ENCODE data around the gene ZBED6. TPM values are rescaled to one million over a fixed set of nuclear protein-coding genes. Genes with fewer than 3 reads are reported as not detected.
A peak's percentile ranks its signal among the peaks of the same experiment; 100 is the strongest.
"Not testable (repeated sequence)": the region's sequence is repeated elsewhere in the genome, so short reads cannot be mapped to it uniquely, and the experiment has no call there.

Gene ZBED6, protein sequence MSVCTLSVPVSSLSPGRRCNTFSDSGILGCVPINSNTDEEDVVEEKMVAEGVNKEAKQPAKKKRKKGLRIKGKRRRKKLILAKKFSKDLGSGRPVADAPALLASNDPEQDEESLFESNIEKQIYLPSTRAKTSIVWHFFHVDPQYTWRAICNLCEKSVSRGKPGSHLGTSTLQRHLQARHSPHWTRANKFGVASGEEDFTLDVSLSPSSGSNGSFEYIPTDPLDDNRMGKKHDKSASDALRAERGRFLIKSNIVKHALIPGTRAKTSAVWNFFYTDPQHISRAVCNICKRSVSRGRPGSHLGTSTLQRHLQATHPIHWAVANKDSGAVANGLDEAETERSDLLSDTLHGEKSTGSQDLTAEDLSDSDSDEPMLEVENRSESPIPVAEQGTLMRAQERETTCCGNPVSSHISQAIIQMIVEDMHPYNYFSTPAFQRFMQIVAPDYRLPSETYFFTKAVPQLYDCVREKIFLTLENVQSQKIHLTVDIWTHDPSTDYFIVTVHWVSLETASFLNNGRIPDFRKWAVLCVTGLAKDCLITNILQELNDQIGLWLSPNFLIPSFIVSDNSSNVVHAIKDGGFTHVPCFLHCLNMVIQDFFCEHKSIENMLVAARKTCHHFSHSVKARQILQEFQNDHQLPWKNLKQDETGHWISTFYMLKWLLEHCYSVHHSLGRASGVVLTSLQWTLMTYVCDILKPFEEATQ (N-terminal part only)
- total RNA-seq: 10 to 100 TPM; 25.6 to 26.6 TPM

DNA sequence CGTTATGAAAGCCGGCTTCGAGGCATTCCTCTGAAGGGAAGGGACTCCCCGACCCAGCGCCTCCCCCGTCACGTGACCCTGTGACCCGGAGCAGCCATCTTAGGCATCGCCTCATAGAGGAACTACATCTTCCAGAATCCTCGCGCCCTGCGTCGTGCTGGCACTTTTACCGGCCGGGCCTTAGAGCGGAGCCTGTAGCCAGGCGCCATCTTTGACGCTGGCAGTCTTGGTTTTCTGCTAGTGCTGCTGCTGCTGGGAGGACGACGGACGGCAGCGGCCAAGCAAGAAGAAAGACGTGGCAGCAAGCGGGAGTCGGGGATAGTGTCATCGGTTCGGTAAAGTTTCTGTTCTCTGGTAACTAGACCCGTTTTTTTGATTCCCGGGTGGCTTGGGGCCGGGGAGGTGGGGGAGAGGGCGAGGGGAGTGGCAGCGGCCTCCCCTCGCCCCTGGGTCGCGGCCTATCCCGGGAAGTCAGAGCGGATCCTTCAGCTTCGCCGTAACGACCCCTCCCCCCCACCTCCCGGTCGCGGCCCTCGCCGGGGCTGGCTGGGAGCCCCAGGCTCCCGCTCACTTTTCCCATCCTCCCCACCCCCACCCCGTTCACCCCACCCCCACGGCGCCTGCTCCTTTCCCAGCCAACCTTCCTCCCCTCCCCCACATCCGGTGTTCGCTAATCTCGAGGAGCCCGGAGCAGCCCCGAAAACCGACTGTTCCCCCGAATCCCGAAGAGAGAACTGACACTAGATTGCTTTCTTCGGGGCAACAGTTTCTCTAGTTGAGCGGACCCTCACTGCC, at the start of gene ZBED6, which contains the start of gene ZC3H11A:
Gene ZBED6 (plus strand): TSS at position 183 of the 795 bp plus-strand sequence. CDS start 1,900 bp downstream, outside the sequence.
Gene ZC3H11A (plus strand): TSS at position 183 of the 795 bp plus-strand sequence. CDS start 21,448 bp downstream, outside the sequence.
- peak within 1 kb of the TSS; percentile 95 for H3K27ac Mint-ChIP-seq
- ATAC-seq (replicated peaks in 1 of 2) (peak; percentile 99 to 100), DNase-seq (peak; percentile 98 to 99)
- H3K4me1 Mint-ChIP-seq (ENCODE audit: low read depth): peaks cover 48% of the 10 kb centered on the region
- peak within 1 kb of the TSS; percentile 91 to 98 for H3K4me3 Mint-ChIP-seq
- no peaks in the 10 kb centered on the region for H3K27me3 Mint-ChIP-seq (ENCODE audit: low read depth)
- peaks cover 2 to 5% of the 10 kb centered on the region in 2 donors for H3K9me3 Mint-ChIP-seq
- H3K36me3 Mint-ChIP-seq (ENCODE audit: insufficient read depth in 2 of 2): peaks cover 17 to 32% of the 10 kb centered on the region in 2 donors

DNA sequence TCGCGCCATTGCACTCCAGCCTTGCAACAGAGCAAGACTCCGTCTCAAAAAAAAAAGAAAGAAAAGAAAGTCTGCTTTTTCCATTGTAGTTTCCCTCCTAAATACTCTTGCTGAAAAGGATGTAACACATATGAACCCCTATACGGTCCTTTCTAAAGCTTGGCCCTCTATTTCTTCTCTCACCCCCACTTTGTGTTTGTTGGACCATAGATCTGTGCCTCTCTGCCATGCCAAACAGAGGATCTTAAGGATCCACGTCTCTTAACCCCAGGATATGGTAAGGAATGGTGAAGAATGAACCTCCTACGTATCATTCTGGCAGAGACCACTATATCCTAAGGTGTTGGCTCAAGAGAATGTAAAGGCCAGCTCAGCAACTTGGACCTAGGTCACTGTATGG, 49.1 kb upstream of the ZBED6 start:
- Mint-ChIP-seq H3K27me3 (ENCODE audit: low read depth) (no peaks in the 10 kb centered on the region), H3K27ac (no peak overlapping the region)
- DNase-seq: no peak

DNA sequence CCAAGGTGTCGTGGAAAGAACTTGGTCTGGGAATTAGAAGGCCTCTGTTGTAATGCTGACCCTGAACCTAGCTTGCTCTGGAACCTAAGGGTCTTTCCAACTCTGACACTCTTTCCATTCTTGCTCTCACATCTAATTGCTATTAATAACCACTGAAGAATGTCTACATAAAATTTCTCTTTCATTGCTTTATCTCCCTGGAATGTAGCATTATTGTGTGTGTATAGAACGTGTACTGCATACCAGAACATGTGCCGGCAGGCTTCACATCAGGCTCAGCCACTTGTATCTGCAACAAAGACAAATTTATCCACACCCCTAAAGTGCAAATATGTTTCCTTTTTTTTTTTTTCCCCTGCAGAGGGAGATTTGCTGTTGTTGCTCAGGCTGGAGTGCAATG, 44.4 kb upstream of the ZBED6 start:
- Mint-ChIP-seq H3K9me3 (no peaks in the 10 kb centered on the region), H3K4me3 (no peak overlapping the region), H3K36me3 (ENCODE audit: insufficient read depth in 2 of 2) (no peaks in the 10 kb centered on the region), H3K27ac (no peak overlapping the region), H3K27me3 (ENCODE audit: low read depth) (no peaks in the 10 kb centered on the region), H3K4me1 (ENCODE audit: low read depth) (peaks cover 24% of the 10 kb centered on the region)
- ATAC-seq (replicated peaks in 1 of 2) (no peak), DNase-seq (no peak)

More for the DNA sequence above, 49.1 kb upstream of the ZBED6 start:
- no peak for ATAC-seq (replicated peaks in 1 of 2)
- no peak overlapping the region for H3K4me3 Mint-ChIP-seq
- no peaks in the 10 kb centered on the region for H3K9me3 Mint-ChIP-seq
- H3K4me1 Mint-ChIP-seq (ENCODE audit: low read depth): peaks cover 24% of the 10 kb centered on the region
- peaks cover 0 to 4% of the 10 kb centered on the region in 2 donors for H3K36me3 Mint-ChIP-seq (ENCODE audit: insufficient read depth in 2 of 2)

DNA sequence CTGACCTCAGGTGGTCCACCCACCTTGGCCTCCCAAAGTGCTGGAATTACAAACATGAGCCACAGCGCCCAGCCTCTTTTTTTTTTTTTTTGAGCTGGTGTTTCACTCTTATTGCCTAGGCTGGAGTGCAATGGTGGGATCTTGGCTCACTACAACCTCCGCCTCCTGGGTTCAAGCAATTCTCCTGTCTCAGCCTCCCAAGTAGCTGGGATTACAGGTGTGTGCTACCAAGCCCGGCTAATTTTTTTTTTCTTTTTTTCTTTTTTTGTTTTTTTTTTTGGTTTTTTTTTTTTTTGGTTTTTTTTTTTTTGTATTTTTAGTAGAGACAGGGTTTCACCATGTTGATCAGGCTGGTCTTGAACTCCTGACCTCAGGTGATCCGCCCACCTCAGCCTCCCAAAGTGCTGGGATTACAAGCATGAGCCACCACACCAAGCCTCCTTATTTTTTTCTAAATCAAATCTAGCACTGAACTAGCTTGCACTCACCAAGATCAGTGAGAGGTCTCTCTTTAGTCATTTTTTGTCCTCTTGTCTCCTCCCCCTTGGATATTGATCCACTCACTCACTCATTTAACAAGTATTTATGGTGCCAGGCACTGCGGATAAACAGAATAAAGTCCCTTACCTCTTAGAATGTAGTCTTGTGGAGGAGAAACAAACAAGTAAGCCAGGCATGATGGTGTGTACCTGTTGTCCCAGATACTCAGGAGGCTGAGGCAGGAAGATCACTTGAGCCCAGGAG, 43.6 kb upstream of the ZBED6 start:
- H3K27me3 Mint-ChIP-seq (ENCODE audit: low read depth); H3K27ac Mint-ChIP-seq; H3K9me3 Mint-ChIP-seq; H3K36me3 Mint-ChIP-seq (ENCODE audit: insufficient read depth in 2 of 2); ATAC-seq (replicated peaks in 1 of 2); H3K4me3 Mint-ChIP-seq; DNase-seq: not testable (repeated sequence)
- H3K4me1 Mint-ChIP-seq (ENCODE audit: low read depth): peaks cover 32% of the 10 kb centered on the region

DNA sequence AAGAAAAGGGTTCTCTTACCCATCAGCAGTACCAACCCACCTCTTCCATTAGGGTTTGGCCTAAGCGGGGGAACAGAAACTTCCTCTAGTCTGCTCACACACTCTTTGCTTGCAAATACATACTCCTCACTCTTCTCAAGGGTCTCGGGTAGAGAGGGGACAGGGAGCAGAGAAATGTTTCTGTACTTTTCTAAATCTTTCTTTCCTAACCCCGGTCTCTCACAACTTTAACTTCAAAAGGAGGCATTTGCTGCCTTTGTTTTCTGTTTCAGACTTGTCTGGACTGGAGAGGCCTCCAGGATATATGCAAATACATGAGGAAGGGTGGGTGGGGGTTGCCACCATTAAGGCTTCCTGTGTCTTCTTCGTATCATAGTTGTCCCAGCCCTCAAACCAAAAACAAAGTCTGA, 41.0 kb upstream of the ZBED6 start:
- ATAC-seq (replicated peaks in 1 of 2) (peak; percentile 49 to 71), DNase-seq (peak in 1 of 2 donors; percentile 27)
- no peaks in the 10 kb centered on the region for H3K36me3 Mint-ChIP-seq (ENCODE audit: insufficient read depth in 2 of 2)
- peaks cover 33% of the 10 kb centered on the region for H3K4me1 Mint-ChIP-seq (ENCODE audit: low read depth)
- H3K4me3 Mint-ChIP-seq: peak overlapping the region; percentile 49 to 72
- H3K27ac Mint-ChIP-seq: peak overlapping the region; percentile 92
- H3K27me3 Mint-ChIP-seq (ENCODE audit: low read depth): no peaks in the 10 kb centered on the region
- no peaks in the 10 kb centered on the region for H3K9me3 Mint-ChIP-seq

DNA sequence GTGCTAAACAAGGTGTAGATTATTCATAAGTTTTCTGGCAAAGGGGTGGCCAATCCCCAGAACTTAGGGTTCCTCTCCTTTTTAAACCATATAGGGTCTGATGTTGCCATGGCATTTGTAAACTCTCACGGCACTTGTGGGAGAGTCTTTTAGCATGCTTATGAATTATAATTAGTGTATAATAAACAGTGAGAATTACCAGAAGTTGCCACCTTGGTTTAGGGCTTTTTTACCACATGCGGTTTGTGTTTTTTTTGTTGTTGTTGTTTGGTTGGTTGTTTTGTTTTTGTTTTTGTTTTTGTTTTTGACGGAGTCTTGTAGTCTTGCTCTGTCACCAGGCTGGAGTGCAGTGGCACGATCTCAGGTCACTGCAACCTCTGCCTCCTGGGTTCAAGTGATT, 39.4 kb upstream of the ZBED6 start:
- ATAC-seq (replicated peaks in 1 of 2) (no peak), DNase-seq (no peak)
- H3K27ac Mint-ChIP-seq: peak overlapping the region; percentile 48

DNA sequence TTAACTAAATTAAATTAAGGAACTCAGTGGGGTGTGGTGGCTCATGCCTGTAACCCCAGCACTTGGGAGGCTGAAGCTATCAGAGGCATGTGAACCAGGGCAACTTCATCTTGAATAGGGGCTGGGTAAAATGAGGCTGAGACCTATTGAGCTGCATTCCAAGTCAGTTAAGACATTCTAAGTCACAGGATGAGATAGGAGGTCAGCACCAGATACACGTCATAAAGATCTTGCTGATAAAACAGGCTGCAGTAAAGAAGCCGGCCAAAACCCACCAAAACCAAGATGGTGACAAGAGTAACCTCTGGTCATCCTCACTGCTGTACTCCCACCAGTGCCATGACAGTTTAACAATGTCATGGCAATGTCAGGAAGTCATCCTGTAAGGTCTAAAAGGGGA, 36.7 kb upstream of the ZBED6 start:
- not testable (repeated sequence) for ATAC-seq (replicated peaks in 1 of 2); H3K36me3 Mint-ChIP-seq (ENCODE audit: insufficient read depth in 2 of 2); H3K27ac Mint-ChIP-seq; DNase-seq; H3K4me3 Mint-ChIP-seq; H3K27me3 Mint-ChIP-seq (ENCODE audit: low read depth); H3K9me3 Mint-ChIP-seq
- peaks cover 36% of the 10 kb centered on the region for H3K4me1 Mint-ChIP-seq (ENCODE audit: low read depth)

More for the DNA sequence above, 39.4 kb upstream of the ZBED6 start:
- peaks cover 33% of the 10 kb centered on the region for H3K4me1 Mint-ChIP-seq (ENCODE audit: low read depth)
- peak overlapping the region in 1 of 2 donors; percentile 56 for H3K4me3 Mint-ChIP-seq
- no peaks in the 10 kb centered on the region for H3K27me3 Mint-ChIP-seq (ENCODE audit: low read depth)
- no peaks in the 10 kb centered on the region for H3K36me3 Mint-ChIP-seq (ENCODE audit: insufficient read depth in 2 of 2)
- no peaks in the 10 kb centered on the region for H3K9me3 Mint-ChIP-seq

DNA sequence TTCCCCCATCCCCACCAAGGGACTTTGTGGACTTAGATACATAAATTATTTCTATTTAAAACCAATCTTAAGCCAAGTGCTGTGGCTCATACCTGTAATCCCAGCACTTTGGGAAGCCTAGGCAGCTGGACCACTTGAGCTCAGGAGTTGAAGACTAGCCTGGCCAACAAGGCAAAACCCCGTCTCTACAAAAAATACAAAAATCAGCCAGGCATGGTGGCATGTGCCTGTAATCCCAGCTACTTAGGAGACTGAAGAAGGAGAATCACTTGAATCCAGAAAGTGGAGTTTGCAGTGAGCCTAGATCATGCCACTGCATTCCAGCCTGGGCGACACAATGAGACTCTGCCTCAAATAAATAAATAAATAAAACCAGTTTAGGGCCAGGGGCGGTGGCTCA, 34.9 kb upstream of the ZBED6 start:
- Mint-ChIP-seq H3K9me3 (no peaks in the 10 kb centered on the region), H3K4me3 (no peak overlapping the region), H3K27ac (no peak overlapping the region), H3K27me3 (ENCODE audit: low read depth) (no peaks in the 10 kb centered on the region), H3K36me3 (ENCODE audit: insufficient read depth in 2 of 2) (peaks cover 0 to 1% of the 10 kb centered on the region in 2 donors), H3K4me1 (ENCODE audit: low read depth) (peaks cover 42% of the 10 kb centered on the region)
- ATAC-seq (replicated peaks in 1 of 2) (no peak), DNase-seq (no peak)

DNA sequence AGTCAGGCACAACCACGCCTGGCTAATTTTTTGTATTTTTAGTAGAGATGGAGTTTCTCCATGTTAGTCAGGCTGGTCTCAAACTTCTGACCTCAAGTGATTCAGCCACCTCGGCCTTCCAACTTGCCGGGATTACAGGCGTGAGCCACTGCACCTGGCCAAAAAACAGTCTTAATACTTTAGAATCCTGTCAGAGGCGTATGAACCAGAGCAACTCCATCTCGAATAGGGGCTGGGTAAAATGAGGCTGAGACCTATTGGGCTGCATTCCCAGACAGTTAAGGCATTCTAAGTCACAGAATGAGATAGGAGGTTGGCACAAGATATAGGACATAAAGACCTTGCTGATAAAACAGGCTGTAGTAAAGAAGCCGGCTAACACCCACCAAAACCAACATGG, 33.5 kb upstream of the ZBED6 start:
- not testable (repeated sequence) for H3K27me3 Mint-ChIP-seq (ENCODE audit: low read depth); H3K27ac Mint-ChIP-seq; ATAC-seq (replicated peaks in 1 of 2); H3K4me3 Mint-ChIP-seq; H3K9me3 Mint-ChIP-seq; DNase-seq; H3K36me3 Mint-ChIP-seq (ENCODE audit: insufficient read depth in 2 of 2)
- H3K4me1 Mint-ChIP-seq (ENCODE audit: low read depth): peaks cover 40% of the 10 kb centered on the region

DNA sequence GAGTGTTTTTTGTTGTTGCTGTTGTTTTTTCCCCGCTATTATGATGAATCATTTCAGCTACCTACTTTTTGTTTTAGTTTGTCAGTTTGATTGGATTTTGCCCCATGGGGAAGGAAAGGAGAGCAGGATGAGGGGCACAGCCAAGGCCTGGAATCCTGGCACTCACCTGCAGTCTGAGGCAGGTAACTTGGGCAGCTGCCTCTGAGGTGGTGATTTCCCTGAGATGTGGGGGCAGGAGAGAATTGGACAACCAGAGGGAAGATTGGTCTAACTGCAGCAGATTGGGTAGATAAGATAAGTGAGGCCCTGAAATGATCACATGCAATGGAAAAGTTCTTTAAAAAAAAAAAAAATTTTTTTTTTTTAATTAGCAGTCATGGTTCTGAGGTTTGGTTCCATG, 31.9 kb upstream of the ZBED6 start:
- H3K4me3 Mint-ChIP-seq: peak overlapping the region; percentile 60 to 68

DNA sequence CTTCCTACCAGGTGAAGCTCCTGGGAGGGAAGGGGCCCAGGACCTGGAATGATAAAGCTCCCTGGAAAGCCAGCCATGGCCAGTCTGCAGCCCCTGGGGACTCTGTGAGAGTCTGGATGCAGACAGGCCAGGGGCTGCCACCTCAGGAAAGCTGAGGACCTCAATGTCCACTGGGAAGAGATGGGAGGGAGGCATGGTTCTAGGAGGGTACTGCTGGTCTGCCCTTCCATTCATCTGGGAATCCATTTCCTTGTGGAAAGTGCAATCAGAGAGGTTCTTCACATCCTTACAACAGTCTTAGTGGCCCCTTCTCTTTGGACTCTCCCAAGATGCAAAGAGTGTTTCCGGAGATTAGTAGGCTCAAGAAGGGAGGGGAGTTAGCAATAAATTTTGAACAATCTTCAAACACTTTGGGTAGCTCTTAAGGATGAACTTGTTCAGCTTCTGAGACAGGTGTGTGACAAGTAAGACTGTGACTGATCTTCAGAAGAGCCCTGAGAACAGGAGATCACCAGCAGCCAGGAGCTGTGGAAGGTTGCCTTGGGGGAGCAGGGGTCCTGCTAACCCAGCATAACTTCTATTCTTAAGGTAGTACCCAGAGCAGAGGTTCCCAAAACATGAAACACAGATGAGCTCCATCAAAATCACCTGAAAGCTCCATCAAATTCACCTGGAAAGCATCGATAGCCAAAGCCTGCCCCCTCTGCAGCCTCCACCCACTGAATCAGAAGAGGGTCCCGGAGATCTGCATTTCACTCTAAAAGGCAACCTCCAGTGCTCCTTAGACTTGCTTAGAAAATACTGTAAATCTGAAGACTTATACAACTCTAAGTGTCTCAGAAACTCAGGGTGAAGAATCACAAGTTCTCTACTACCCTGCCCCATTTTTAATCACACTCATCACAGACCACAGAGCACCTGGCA, 31.1 kb upstream of the ZBED6 start:
- H3K27me3 Mint-ChIP-seq (ENCODE audit: low read depth): no peaks in the 10 kb centered on the region
- peaks cover 60% of the 10 kb centered on the region for H3K4me1 Mint-ChIP-seq (ENCODE audit: low read depth)
- peaks cover 7% of the 10 kb centered on the region in 2 donors for H3K36me3 Mint-ChIP-seq (ENCODE audit: insufficient read depth in 2 of 2)
- ATAC-seq (replicated peaks in 1 of 2): peak; percentile 15 to 16
- H3K9me3 Mint-ChIP-seq: no peaks in the 10 kb centered on the region
- DNase-seq: no peak
- H3K27ac Mint-ChIP-seq: peak overlapping the region; percentile 97
- peak overlapping the region; percentile 93 to 98 for H3K4me3 Mint-ChIP-seq

More for the DNA sequence above, 31.9 kb upstream of the ZBED6 start:
- H3K27me3 Mint-ChIP-seq (ENCODE audit: low read depth): no peaks in the 10 kb centered on the region
- no peaks in the 10 kb centered on the region for H3K9me3 Mint-ChIP-seq
- ATAC-seq (replicated peaks in 1 of 2): no peak
- peaks cover 4 to 7% of the 10 kb centered on the region in 2 donors for H3K36me3 Mint-ChIP-seq (ENCODE audit: insufficient read depth in 2 of 2)
- DNase-seq: no peak
- peak overlapping the region; percentile 97 for H3K27ac Mint-ChIP-seq
- peaks cover 51% of the 10 kb centered on the region for H3K4me1 Mint-ChIP-seq (ENCODE audit: low read depth)
